IMR-90 (cell line): ENCODE data around the gene ELFN1. TPM values are rescaled to one million over a fixed set of nuclear protein-coding genes. Genes with fewer than 3 reads are reported as not detected.

Source experiments
- ATAC-seq: fragments of 200-7000 bp; cut with Tn5 transposase; 2 replicates; pipeline ENCODE4 v1.9.1; 2020; ENCODE audit warnings: low read depth, mild to moderate bottlenecking, moderate library complexity
- BruUV-seq: library from RNA; stranded (reverse); fragments of 400-500 nt; replicated peaks from 2 replicates; lab custom pipeline; 2021; lab: Mats Ljungman, UMichigan
- CTCF ChIA-PET: fragments of 300-600 bp; formaldehyde crosslinking; extraction: SDS; loops from one replicate; lab custom pipeline; 2021; ENCODE audit warnings: antibody characterized with exemption; lab: Yijun Ruan, JAX
- POLR2A ChIA-PET: fragments of 300-600 bp; sonication (Branson Sonifier 250); formaldehyde crosslinking; loops from one replicate; lab custom pipeline; 2022; ENCODE audit warnings: antibody characterized with exemption; ENCODE audit not compliant: unreplicated experiment; lab: Charles Lee
- DNase-seq: peaks from one replicate; pipeline ENCODE4 v3.0.0; 2013
- H2AFZ ChIP-seq: replicated peaks from 2 replicates; pipeline ENCODE3; 2013; ENCODE audit warnings: low read length, mild to moderate bottlenecking; ENCODE audit not compliant: poor library complexity
- H2AK5ac ChIP-seq: 2 replicates; pipeline ENCODE4 v1.6.1; 2013; ENCODE audit warnings: low read depth, low read length, inconsistent platforms
- H2AK9ac ChIP-seq: replicated peaks from 2 replicates; pipeline ENCODE3; 2013; ENCODE audit warnings: mild to moderate bottlenecking, low read depth, low read length, moderate library complexity; ENCODE audit not compliant: poor library complexity
- H2BK120ac ChIP-seq: 2 replicates; pipeline ENCODE4 v1.6.1; 2013; ENCODE audit warnings: low read depth, low read length, inconsistent platforms
- H2BK15ac ChIP-seq: 3 replicates; pipeline ENCODE4 v1.6.1; 2013; ENCODE audit warnings: low read depth, low read length, inconsistent platforms
- H2BK20ac ChIP-seq: 2 replicates; pipeline ENCODE4 v1.6.1; 2013; ENCODE audit warnings: low read depth, mild to moderate bottlenecking, inconsistent platforms, low read length, moderate library complexity
- H2BK5ac ChIP-seq: 2 replicates; pipeline ENCODE4 v1.6.1; 2013; ENCODE audit warnings: mild to moderate bottlenecking, low read depth, low read length, inconsistent platforms; ENCODE audit not compliant: poor library complexity, severe bottlenecking
- H3K14ac ChIP-seq: replicated peaks from 2 replicates; pipeline ENCODE4 v1.6.1; 2013; ENCODE audit warnings: low read depth, low read length, inconsistent platforms
- H3K18ac ChIP-seq: 2 replicates; pipeline ENCODE4 v1.6.1; 2013; ENCODE audit warnings: low read depth, low read length, control low read depth
- H3K23ac ChIP-seq: 2 replicates; pipeline ENCODE4 v1.6.1; 2013; ENCODE audit warnings: low read depth, low read length, inconsistent platforms
- H3K27ac ChIP-seq: 2 replicates; pipeline ENCODE4 v1.5.1; 2013; ENCODE audit warnings: mild to moderate bottlenecking, control low read depth, low read length; ENCODE audit not compliant: insufficient read depth
- H3K27me3 ChIP-seq: 2 replicates; pipeline ENCODE4 v1.6.1; 2013; ENCODE audit warnings: low read length; ENCODE audit not compliant: control insufficient read depth, insufficient read depth
- H3K36me3 ChIP-seq: 2 replicates; pipeline ENCODE4 v1.6.1; 2013; ENCODE audit warnings: low read length, mixed read lengths; ENCODE audit not compliant: control insufficient read depth, insufficient read depth
- H3K4ac ChIP-seq: 2 replicates; pipeline ENCODE4 v1.6.1; 2013; ENCODE audit warnings: low read depth, low read length, inconsistent platforms
- H3K4me1 ChIP-seq: 2 replicates; pipeline ENCODE4 v1.6.1; 2013; ENCODE audit warnings: low read length, mixed read lengths; ENCODE audit not compliant: control insufficient read depth, insufficient read depth
- H3K4me2 ChIP-seq: 2 replicates; pipeline ENCODE4 v1.6.1; 2013; ENCODE audit warnings: low read depth, mild to moderate bottlenecking, control low read depth, low read length, moderate library complexity
- H3K4me3 ChIP-seq: 2 replicates; pipeline ENCODE4 v1.5.1; 2013; ENCODE audit warnings: low read depth, mild to moderate bottlenecking, control low read depth, low read length, moderate library complexity; ENCODE audit not compliant: insufficient read depth
- H3K56ac ChIP-seq: 2 replicates; pipeline ENCODE4 v1.6.1; 2013; ENCODE audit warnings: low read length, inconsistent platforms; ENCODE audit not compliant: insufficient read depth; ENCODE audit errors: extremely low read depth
- H3K79me1 ChIP-seq, 2 experiments: 2 replicates each; pipeline ENCODE4 v1.6.1; 2013; ENCODE audit warnings: low read length in 2 of 2, inconsistent platforms in 1 of 2, low read depth in 1 of 2
- H3K9ac ChIP-seq: 2 replicates; pipeline ENCODE4 v1.6.1; 2013; ENCODE audit warnings: low read depth, low read length, control low read depth
- H3K9me1 ChIP-seq: 2 replicates; pipeline ENCODE4 v1.6.1; 2013; ENCODE audit warnings: low read length, inconsistent platforms; ENCODE audit not compliant: insufficient read depth
- H3K9me3 ChIP-seq: 2 replicates; pipeline ENCODE4 v1.6.1; 2013; ENCODE audit warnings: low read length; ENCODE audit not compliant: control insufficient read depth, insufficient read depth
- H4K20me1 ChIP-seq: 2 replicates; pipeline ENCODE4 v1.6.1; 2013; ENCODE audit warnings: low read length, inconsistent platforms; ENCODE audit not compliant: insufficient read depth
- H4K5ac ChIP-seq: 2 replicates; pipeline ENCODE4 v1.6.1; 2013; ENCODE audit warnings: mild to moderate bottlenecking, low read depth, low read length, control low read depth
- H4K8ac ChIP-seq, 2 experiments: 2 replicates each; pipeline ENCODE4 v1.6.1; 2013; ENCODE audit warnings: low read depth in 2 of 2, low read length in 2 of 2, control low read depth in 1 of 2, inconsistent platforms in 1 of 2
- H4K91ac ChIP-seq: 2 replicates; pipeline ENCODE4 v1.6.1; 2013; ENCODE audit warnings: low read depth, low read length, inconsistent platforms; ENCODE audit not compliant: insufficient read depth
- BHLHE40 ChIP-seq: fragments of 150-350 bp; IDR thresholded peaks from 2 replicates; pipeline ENCODE4 v1.6.1; 2016; ENCODE audit warnings: mild to moderate bottlenecking, low read depth, low read length
- CEBPB ChIP-seq: IDR thresholded peaks from 2 replicates; pipeline ENCODE4 v1.6.1; 2012; ENCODE audit warnings: low read depth, low read length, improper control_type of control experiment
- CHD1 ChIP-seq: IDR thresholded peaks from 2 replicates; pipeline ENCODE4 v1.6.1; 2012; ENCODE audit warnings: low read depth, low read length, improper control_type of control experiment
- FOS ChIP-seq: fragments of 150-350 bp; IDR thresholded peaks from 2 replicates; pipeline ENCODE4 v1.6.1; 2016; ENCODE audit warnings: low read depth, low read length
- MAZ ChIP-seq: IDR thresholded peaks from 2 replicates; pipeline ENCODE4 v1.6.1; 2012; ENCODE audit warnings: low read depth, mild to moderate bottlenecking, low read length, improper control_type of control experiment, moderate library complexity, borderline replicate concordance
- MXI1 ChIP-seq: IDR thresholded peaks from 2 replicates; pipeline ENCODE4 v1.6.1; 2012; ENCODE audit warnings: low read depth, mild to moderate bottlenecking, low read length, moderate library complexity, borderline replicate concordance
- NFE2L2 ChIP-seq: fragments of 150-350 bp; IDR thresholded peaks from 2 replicates; pipeline ENCODE4 v1.6.1; 2016; ENCODE audit warnings: low read depth, mild to moderate bottlenecking, low read length
- POLR2A ChIP-seq: IDR thresholded peaks from 2 replicates; pipeline ENCODE4 v1.6.1; 2012; ENCODE audit warnings: mild to moderate bottlenecking, low read depth, low read length
- RCOR1 ChIP-seq: IDR thresholded peaks from 2 replicates; pipeline ENCODE4 v1.6.1; 2012; ENCODE audit warnings: mild to moderate bottlenecking, low read length, improper control_type of control experiment; ENCODE audit not compliant: insufficient replicate concordance
- RFX5 ChIP-seq: IDR thresholded peaks from 2 replicates; pipeline ENCODE4 v1.8.0; 2012; ENCODE audit warnings: low read depth, mild to moderate bottlenecking, low read length, moderate library complexity
- SMC3 ChIP-seq: fragments of 150-350 bp; IDR thresholded peaks from 2 replicates; pipeline ENCODE4 v1.6.1; 2016; ENCODE audit warnings: low read depth, mild to moderate bottlenecking, antibody characterized with exemption, low read length, moderate library complexity
- WGBS, 2 experiments: methylation state at CpG; one replicate each; pipeline versions ENCODE4 v1.1.5 to v1.1.7; 2013; ENCODE audit warnings: missing lambda C conversion rate in 2 of 2; ENCODE audit not compliant: insufficient read length in 1 of 2; ENCODE audit errors: extremely low coverage in 2 of 2; 5-methylcytosine and 5-hydroxymethylcytosine counted together
- dilution Hi-C: fragments of 300-500 bp; cut with HindIII; formaldehyde crosslinking; loops from one replicate; pipeline ENCODE4 v1.14.3; 2018; ENCODE audit warnings: low sequenced_read_pairs; ENCODE audit not compliant: unreplicated experiment
- in situ Hi-C: fragments of 300-500 bp; cut with MboI; formaldehyde crosslinking; loops from 3 replicates; pipeline ENCODE4 v1.14.3; 2019; ENCODE audit warnings: low sequenced_read_pairs, inconsistent platforms, mixed read lengths
- intact Hi-C: fragments of 100-400 bp; cut with micrococcal nuclease; formaldehyde crosslinking; loops from 2 replicates; pipeline ENCODE4 v1.10.0; 2022
- polyA plus RNA-seq, 3 experiments: library from polyadenylated mRNA; depleted of rRNA; stranded (reverse); fragments of >200 nt; gene quantifications; 2 replicates each; pipeline ENCODE4 v1.2.3, GENCODE V29; 2012; ENCODE audit warnings: low replicate concordance in 1 of 3
- total RNA-seq: library from RNA; depleted of rRNA; stranded (reverse); fragments of >200 nt; gene quantifications from 2 replicates; pipeline ENCODE4 v1.2.3, GENCODE V29; 2012
- TF ChIP-seq, protein P1 (sequence below): fragments of 150-350 bp; IDR thresholded peaks from 2 replicates; pipeline ENCODE4 v1.6.1; 2016; ENCODE audit warnings: low read depth, mild to moderate bottlenecking, low read length, moderate library complexity, borderline replicate concordance
- TF ChIP-seq, protein P2 (sequence below): fragments of 150-350 bp; IDR thresholded peaks from 2 replicates; pipeline ENCODE4 v1.6.1; 2017; ENCODE audit warnings: mild to moderate bottlenecking, antibody characterized with exemption, low read length, low read depth

Gene ELFN1
- total and polyA plus RNA-seq, 2 of the 4 experiments (the other 2 are of a cell fraction), result 1.6 to 5.2 TPM

DNA sequence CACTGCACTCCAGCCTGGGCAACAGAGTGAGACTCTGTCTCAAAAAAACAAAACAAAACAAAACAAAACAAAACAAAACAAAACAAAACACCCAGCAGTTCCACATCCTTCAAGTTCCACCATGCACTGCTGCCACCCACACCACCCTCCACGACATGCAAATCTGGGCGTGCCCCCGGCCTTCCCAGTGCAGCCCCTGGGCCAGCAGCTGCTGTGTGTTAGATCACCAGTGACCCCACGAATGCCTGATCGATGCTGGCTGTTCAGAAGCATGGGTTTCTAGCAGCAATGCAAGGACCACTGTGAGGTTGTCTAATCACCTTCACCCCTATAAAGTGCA lies 36.3 kb downstream of the ELFN1 start:
- Histone ChIP-seq H2BK120ac (no peak overlapping the region), H2AK9ac (no peak overlapping the region), H3K4me1 (no peaks in the 10 kb centered on the region), H3K36me3 (no peaks in the 10 kb centered on the region), H3K56ac (no peak overlapping the region), H3K79me1 (no peaks in the 10 kb centered on the region; a peak in 1 of 4 replicates), H3K4me3 (no peak overlapping the region), H2BK15ac (no peak overlapping the region), H2AFZ (no peak overlapping the region), H4K8ac (no peak overlapping the region), H3K27ac (no peak overlapping the region), H2BK5ac (no peak overlapping the region), H4K20me1 (peaks cover 3% of the 10 kb centered on the region; the same call in 1 of the 2 replicates), H3K18ac (no peak overlapping the region), H3K27me3 (peaks cover 3% of the 10 kb centered on the region), H2AK5ac (no peak overlapping the region), H2BK20ac (no peak overlapping the region), H3K4me2 (no peak overlapping the region), H4K5ac (no peak overlapping the region), H3K23ac (no peak overlapping the region), H3K9ac (no peak overlapping the region), H3K9me1 (peaks cover 3% of the 10 kb centered on the region; the same call in 1 of the 2 replicates), H3K14ac (no peak overlapping the region), H3K4ac (no peak overlapping the region), H3K9me3 (peaks cover 9% of the 10 kb centered on the region), H4K91ac (no peak overlapping the region)
- ChIA-PET POLR2A (no interaction called here), CTCF (no interaction called here)
- no peak for ATAC-seq
- DNase-seq, result no peak
- no TSS peak for BruUV-seq
- WGBS, 2 experiments, result 58% methylated on average over 3 of the region's 5 CpGs; no CpG with 5 or more reads in 1 of the 2 experiments
- dilution Hi-C loops (no loop called here), intact Hi-C loops (no loop called here), in situ Hi-C loops (no loop called here)
- TF ChIP-seq MAZ, result no peak
- no peak for TF ChIP-seq NFE2L2
- no peak for TF ChIP-seq MXI1
- TF ChIP-seq RCOR1, result no peak
- no peak for TF ChIP-seq SMC3
- TF ChIP-seq FOS, result no peak
- TF ChIP-seq POLR2A, result no peak
- no peak for TF ChIP-seq CEBPB
- no peak for TF ChIP-seq CHD1
- TF ChIP-seq, protein P1, sequence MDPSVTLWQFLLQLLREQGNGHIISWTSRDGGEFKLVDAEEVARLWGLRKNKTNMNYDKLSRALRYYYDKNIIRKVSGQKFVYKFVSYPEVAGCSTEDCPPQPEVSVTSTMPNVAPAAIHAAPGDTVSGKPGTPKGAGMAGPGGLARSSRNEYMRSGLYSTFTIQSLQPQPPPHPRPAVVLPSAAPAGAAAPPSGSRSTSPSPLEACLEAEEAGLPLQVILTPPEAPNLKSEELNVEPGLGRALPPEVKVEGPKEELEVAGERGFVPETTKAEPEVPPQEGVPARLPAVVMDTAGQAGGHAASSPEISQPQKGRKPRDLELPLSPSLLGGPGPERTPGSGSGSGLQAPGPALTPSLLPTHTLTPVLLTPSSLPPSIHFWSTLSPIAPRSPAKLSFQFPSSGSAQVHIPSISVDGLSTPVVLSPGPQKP, result no peak
- TF ChIP-seq, protein P2, sequence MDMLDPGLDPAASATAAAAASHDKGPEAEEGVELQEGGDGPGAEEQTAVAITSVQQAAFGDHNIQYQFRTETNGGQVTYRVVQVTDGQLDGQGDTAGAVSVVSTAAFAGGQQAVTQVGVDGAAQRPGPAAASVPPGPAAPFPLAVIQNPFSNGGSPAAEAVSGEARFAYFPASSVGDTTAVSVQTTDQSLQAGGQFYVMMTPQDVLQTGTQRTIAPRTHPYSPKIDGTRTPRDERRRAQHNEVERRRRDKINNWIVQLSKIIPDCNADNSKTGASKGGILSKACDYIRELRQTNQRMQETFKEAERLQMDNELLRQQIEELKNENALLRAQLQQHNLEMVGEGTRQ, result no peak
- no peak for TF ChIP-seq BHLHE40
- no peak for TF ChIP-seq RFX5
